Measurements from ENCODE around the gene BANP. TPM values are rescaled to one million over a fixed set of nuclear protein-coding genes. Genes with fewer than 3 reads are reported as not detected.

Gene BANP
- total RNA-seq, 1 experiment from 2014 or later, result 49.6 TPM

DNA sequence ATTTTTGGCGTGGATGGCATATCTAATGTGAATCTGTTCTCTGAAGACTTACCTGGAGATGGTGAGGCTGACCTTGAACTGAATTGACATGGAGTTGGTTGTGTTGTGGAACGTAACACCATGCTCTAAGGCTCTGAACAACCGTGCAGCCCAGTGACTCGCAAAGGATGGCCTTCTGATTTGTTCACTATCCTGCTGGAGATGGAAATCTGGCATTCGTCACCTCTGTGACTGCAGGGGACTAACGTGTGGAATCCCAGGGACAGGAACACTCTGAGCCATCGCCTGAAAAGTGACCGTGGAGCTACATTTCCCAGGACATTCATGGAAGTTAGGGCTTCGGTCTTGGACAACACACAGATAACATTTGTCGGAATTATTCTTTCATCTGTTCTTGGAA lies 61.1 kb downstream of the BANP start:
- CTCF ChIA-PET, result no interaction called here
- intact Hi-C loops (cut with micrococcal nuclease; ENCODE audit: unreplicated experiment), result no loop called here
- Mint-ChIP-seq H3K27me3 (ENCODE audit: unreplicated experiment) (no peaks in the 10 kb centered on the region), H3K4me3 (ENCODE audit: low read depth, unreplicated experiment) (no peak overlapping the region), H3K36me3 (ENCODE audit: insufficient read depth, unreplicated experiment) (peaks cover 10% of the 10 kb centered on the region), H3K9me3 (ENCODE audit: low read depth, unreplicated experiment) (no peaks in the 10 kb centered on the region), H3K27ac (ENCODE audit: unreplicated experiment) (no peak overlapping the region), H3K4me1 (ENCODE audit: low read depth, unreplicated experiment) (no peaks in the 10 kb centered on the region)
- no peak for DNase-seq
- TF ChIP-seq, protein P1, sequence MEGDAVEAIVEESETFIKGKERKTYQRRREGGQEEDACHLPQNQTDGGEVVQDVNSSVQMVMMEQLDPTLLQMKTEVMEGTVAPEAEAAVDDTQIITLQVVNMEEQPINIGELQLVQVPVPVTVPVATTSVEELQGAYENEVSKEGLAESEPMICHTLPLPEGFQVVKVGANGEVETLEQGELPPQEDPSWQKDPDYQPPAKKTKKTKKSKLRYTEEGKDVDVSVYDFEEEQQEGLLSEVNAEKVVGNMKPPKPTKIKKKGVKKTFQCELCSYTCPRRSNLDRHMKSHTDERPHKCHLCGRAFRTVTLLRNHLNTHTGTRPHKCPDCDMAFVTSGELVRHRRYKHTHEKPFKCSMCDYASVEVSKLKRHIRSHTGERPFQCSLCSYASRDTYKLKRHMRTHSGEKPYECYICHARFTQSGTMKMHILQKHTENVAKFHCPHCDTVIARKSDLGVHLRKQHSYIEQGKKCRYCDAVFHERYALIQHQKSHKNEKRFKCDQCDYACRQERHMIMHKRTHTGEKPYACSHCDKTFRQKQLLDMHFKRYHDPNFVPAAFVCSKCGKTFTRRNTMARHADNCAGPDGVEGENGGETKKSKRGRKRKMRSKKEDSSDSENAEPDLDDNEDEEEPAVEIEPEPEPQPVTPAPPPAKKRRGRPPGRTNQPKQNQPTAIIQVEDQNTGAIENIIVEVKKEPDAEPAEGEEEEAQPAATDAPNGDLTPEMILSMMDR (IDR thresholded peaks at IDR 0.05; ENCODE audit: unreplicated experiment), result no peak
- BruUV-seq (replicated peaks), result no TSS peak

DNA sequence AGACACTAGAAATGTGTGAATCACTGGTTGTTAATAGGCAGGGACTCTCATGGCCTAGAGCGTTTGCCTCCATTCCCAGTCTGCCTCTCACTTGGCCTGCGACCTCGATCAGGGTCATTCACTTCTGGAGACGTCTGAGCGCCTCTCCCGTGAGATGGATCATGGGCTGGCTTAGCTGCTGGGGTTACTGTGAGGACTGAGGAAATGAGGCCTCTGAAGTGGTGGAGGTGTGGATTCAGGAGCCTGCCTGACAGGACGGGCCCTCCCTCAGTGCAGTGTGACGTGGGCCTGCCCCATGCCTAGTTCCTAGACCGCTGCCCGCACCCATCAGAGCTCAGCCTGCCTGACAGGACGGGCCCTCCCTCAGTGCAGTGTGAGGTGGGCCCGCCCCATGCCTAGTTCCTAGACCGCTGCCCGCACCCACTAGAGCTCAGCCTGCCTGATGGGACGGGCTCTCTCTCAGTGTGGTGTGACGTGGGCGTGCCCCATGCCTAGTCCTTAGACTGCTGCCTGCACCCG lies 61.9 kb downstream of the BANP start:
- Mint-ChIP-seq H3K4me3 (ENCODE audit: low read depth, unreplicated experiment) (no peak overlapping the region), H3K27me3 (ENCODE audit: unreplicated experiment) (no peaks in the 10 kb centered on the region), H3K4me1 (ENCODE audit: low read depth, unreplicated experiment) (no peaks in the 10 kb centered on the region), H3K36me3 (ENCODE audit: insufficient read depth, unreplicated experiment) (peaks cover 5% of the 10 kb centered on the region), H3K27ac (ENCODE audit: unreplicated experiment) (no peak overlapping the region), H3K9me3 (ENCODE audit: low read depth, unreplicated experiment) (no peaks in the 10 kb centered on the region)
- intact Hi-C loops (cut with micrococcal nuclease; ENCODE audit: unreplicated experiment), result no loop called here
- no peak for DNase-seq
- TF ChIP-seq, protein P1 (IDR thresholded peaks at IDR 0.05; ENCODE audit: unreplicated experiment), result no peak
- CTCF ChIA-PET, result interaction anchor here (0.6 kb wide), 1 partner anchor 82 kb away, joined by 3 read pairs; no protein-coding TSS in a partner anchor
- no TSS peak for BruUV-seq (replicated peaks)

GRCh38 chr16:88013766-88014251 lies 62.6 kb downstream of the BANP start:
- no TSS peak for BruUV-seq (replicated peaks)
- no peaks in the 10 kb centered on the region for H3K4me1 Mint-ChIP-seq (ENCODE audit: low read depth, unreplicated experiment)
- no peak for DNase-seq
- CTCF ChIA-PET, result interaction anchor here (0.6 kb wide), 1 partner anchor 83 kb away, joined by 3 read pairs; no protein-coding TSS in a partner anchor
- TF ChIP-seq, protein P1 (IDR thresholded peaks at IDR 0.05; ENCODE audit: unreplicated experiment), result no peak
- no peaks in the 10 kb centered on the region for H3K9me3 Mint-ChIP-seq (ENCODE audit: low read depth, unreplicated experiment)
- H3K4me3 Mint-ChIP-seq (ENCODE audit: low read depth, unreplicated experiment), result no peak overlapping the region
- no peaks in the 10 kb centered on the region for H3K36me3 Mint-ChIP-seq (ENCODE audit: insufficient read depth, unreplicated experiment)
- H3K27ac Mint-ChIP-seq (ENCODE audit: unreplicated experiment), result no peak overlapping the region
- no peaks in the 10 kb centered on the region for H3K27me3 Mint-ChIP-seq (ENCODE audit: unreplicated experiment)
- intact Hi-C loops (cut with micrococcal nuclease; ENCODE audit: unreplicated experiment), result no loop called here

DNA sequence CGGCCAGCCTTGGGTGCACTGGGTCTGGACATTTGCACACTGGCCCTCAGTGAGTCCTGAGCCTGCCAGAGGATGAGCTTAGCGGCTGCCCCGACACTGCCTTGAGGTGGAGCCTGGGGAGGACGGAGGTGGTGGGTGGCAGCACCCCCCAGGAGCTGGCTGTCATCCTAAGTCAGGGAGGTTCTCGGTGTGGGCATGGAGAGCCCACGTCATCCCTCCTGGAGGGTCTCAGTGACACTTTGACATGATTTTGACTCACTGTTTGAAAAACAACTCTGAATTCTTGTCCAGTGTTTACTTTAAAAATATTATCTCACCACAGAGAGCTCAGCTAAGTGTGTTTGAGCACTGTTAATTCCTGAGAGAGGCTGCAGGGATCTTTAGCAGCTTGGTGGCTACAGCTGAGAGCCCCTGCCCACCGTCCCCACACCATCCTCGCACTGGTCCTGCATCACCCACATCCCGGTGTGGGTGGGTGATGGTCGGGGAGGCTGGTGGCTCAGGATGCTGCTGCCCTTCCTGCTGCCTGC lies 63.1 kb downstream of the BANP start:
- intact Hi-C loops (cut with micrococcal nuclease; ENCODE audit: unreplicated experiment), result no loop called here
- TF ChIP-seq, protein P1 (IDR thresholded peaks at IDR 0.05; ENCODE audit: unreplicated experiment), result no peak
- Mint-ChIP-seq H3K4me3 (ENCODE audit: low read depth, unreplicated experiment) (no peak overlapping the region), H3K4me1 (ENCODE audit: low read depth, unreplicated experiment) (no peaks in the 10 kb centered on the region), H3K27me3 (ENCODE audit: unreplicated experiment) (no peaks in the 10 kb centered on the region), H3K36me3 (ENCODE audit: insufficient read depth, unreplicated experiment) (no peaks in the 10 kb centered on the region), H3K27ac (ENCODE audit: unreplicated experiment) (no peak overlapping the region), H3K9me3 (ENCODE audit: low read depth, unreplicated experiment) (no peaks in the 10 kb centered on the region)
- no peak for DNase-seq
- no TSS peak for BruUV-seq (replicated peaks)
- CTCF ChIA-PET, result no interaction called here

All from Calu3 (cell line).